ENCODE data around the gene ARID1B.
A peak's percentile ranks its signal among the peaks of the same experiment; 100 is the strongest.
"Not testable (repeated sequence)": the region's sequence is repeated elsewhere in the genome, so short reads cannot be mapped to it uniquely, and the experiment has no call there.

The ARID1B gene

DNA sequence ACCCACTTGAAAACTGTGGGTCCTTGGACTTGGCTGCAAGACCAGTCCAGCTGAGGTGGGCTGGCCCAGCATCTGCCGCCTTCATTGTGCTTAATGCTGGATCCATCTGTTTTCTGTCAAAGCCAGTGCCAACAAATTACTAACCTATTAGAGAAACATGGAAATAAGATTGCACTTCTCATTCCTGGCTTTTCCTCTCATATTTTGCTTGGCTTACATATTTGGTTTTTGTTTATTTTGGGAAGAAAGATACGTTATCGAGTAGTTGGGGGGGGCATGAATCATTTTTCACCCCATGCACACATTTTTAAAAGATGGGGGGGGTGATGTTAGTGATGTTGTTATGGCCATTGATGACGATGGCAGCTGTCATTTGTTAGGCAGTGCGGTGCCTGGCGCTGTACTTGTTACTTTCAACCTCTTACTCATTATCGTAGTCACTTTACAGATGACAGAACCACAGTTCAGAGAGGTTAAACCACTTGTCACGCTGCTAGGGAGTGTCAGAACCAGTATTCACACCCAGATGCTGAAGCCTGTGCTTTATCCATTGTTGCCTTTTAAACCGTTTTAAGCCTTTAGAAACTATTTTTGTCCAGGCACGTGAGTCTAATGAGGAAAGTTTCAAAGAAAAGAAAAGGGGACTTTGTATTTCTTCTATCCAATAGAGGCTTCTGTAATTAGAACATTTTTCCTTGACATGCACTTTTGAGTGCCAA lies 366.2 kb downstream of the ARID1B start:
- Mint-ChIP-seq H3K27ac (peak overlapping the region; percentile 47), H3K4me3 (no peak overlapping the region), H3K36me3 (peaks cover 12 to 37% of the 10 kb centered on the region in 2 donors), H3K27me3 (no peaks in the 10 kb centered on the region), H3K4me1 (no peaks in the 10 kb centered on the region), H3K9me3 (no peaks in the 10 kb centered on the region)
- ATAC-seq (replicated peaks) (no peak), DNase-seq (no peak)

DNA sequence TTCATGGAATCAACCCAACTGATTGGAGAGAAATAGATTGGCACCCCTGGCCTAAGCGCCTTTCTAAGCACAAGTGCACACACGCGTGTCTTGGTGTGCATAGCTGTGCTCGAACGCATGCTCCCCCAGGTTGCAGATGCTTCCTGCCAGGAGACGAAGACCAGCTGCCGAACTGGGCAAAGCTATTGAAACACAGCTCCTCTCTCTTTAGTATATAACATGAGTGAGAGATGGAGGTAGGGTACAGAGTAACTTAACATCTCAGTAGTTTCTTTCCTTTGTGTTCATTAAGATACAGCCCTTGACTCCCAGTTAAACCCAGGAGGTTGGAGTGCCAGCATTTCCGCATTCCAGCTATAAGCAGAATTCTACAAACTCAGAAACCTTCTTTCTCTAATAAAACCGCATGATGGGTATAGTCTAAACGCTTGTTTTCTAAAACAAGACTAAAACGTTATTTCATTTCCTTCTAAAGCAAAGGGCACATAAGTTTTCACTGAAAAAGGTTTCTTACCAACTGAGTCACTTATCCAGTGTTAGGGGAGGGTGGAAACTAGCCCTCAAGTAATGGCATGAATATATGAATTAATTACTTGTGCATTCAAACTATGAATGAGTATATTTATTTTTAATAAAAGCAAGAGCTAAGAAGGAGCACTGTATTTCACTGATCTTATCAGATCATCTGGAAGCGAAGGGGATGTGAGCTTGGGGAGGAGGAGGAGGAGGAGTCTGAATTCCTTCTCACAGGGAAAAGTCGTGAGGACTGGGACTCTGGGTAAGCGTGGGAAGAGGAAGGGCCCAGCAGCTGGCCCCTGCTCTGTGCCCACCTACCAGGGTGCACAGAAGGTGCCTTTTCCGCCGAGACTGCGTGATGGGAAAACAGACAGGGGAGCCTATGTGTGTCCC lies 367.0 kb downstream of the ARID1B start:
- DNase-seq, result no peak
- Mint-ChIP-seq H3K36me3 (peaks cover 18 to 43% of the 10 kb centered on the region in 2 donors), H3K27ac (no peak overlapping the region), H3K9me3 (no peaks in the 10 kb centered on the region), H3K4me3 (no peak overlapping the region), H3K27me3 (no peaks in the 10 kb centered on the region), H3K4me1 (no peaks in the 10 kb centered on the region)
- no peak for ATAC-seq (replicated peaks)

DNA sequence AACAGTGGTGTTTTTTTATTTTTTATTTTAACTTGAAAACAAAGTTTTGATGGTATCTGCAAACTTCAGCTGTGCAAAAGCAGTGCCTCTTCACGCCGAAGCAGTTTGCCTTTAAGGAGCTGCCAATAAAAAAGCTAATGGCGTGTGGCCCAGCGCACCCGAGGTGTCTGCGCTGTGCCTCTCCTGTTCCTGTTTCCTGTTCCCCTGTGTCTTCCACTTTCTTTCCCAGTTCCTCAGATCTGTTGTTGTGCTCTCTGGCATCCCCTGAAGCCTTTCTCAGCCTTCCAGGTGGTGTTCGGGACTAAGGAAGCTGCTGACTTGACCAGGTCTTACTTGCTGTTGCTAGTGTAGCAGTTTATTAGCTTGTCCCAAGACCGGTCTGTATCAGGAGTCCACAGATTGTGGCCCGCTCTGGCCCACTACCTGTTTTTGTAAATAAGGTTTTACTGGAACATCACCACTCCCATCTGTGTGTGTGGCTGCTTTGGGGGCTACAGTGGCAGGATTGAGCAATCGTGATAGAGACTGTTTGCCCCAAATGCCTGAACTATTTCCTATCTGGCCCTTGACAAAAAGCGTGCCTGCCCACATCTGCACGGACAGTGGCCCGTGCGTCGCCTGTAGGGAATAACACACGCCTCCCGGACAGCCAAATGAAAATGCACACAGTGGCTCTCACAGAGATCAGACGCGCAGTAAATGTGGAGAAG lies 367.8 kb downstream of the ARID1B start:
- no peaks in the 10 kb centered on the region for H3K9me3 Mint-ChIP-seq
- no peaks in the 10 kb centered on the region for H3K4me1 Mint-ChIP-seq
- H3K4me3 Mint-ChIP-seq, result no peak overlapping the region
- no peaks in the 10 kb centered on the region for H3K27me3 Mint-ChIP-seq
- no peak overlapping the region for H3K27ac Mint-ChIP-seq
- H3K36me3 Mint-ChIP-seq, result peaks cover 18 to 43% of the 10 kb centered on the region in 2 donors
- ATAC-seq (replicated peaks) (no peak), DNase-seq (no peak)

DNA sequence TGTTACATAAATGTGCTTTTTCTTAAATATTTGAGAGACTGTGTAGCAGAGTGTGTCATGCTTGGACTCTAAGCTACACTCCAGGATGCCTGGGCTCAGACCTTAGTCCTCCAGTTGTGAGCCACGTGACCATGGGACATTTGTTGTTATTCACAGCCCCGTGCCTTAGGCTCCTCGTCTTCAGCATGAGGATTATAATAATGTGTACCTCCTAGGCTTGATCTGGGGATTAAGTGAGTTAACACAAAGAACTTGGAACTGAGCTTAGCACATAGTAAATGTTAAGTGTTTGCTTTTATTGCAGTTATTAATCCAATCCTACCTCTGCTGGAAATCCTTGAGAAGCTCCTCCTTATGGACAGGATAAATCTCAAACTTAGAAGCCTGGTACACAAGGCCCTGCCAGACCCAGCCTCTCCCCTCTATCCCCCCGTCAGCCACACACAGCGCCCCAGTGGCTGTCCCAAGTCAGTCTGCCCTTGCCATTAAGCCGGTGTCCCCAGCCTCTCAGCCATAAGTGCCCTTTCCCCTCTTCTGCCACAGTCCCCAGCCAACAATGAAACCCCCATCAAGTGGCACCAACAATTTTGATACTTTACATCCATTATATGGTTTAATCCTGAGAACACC lies 368.6 kb downstream of the ARID1B start:
- Mint-ChIP-seq H3K9me3 (no peaks in the 10 kb centered on the region), H3K27me3 (no peaks in the 10 kb centered on the region), H3K36me3 (peaks cover 17 to 43% of the 10 kb centered on the region in 2 donors), H3K4me3 (no peak overlapping the region), H3K4me1 (no peaks in the 10 kb centered on the region), H3K27ac (peak overlapping the region; percentile 34)
- ATAC-seq (replicated peaks) (no peak), DNase-seq (no peak)

DNA sequence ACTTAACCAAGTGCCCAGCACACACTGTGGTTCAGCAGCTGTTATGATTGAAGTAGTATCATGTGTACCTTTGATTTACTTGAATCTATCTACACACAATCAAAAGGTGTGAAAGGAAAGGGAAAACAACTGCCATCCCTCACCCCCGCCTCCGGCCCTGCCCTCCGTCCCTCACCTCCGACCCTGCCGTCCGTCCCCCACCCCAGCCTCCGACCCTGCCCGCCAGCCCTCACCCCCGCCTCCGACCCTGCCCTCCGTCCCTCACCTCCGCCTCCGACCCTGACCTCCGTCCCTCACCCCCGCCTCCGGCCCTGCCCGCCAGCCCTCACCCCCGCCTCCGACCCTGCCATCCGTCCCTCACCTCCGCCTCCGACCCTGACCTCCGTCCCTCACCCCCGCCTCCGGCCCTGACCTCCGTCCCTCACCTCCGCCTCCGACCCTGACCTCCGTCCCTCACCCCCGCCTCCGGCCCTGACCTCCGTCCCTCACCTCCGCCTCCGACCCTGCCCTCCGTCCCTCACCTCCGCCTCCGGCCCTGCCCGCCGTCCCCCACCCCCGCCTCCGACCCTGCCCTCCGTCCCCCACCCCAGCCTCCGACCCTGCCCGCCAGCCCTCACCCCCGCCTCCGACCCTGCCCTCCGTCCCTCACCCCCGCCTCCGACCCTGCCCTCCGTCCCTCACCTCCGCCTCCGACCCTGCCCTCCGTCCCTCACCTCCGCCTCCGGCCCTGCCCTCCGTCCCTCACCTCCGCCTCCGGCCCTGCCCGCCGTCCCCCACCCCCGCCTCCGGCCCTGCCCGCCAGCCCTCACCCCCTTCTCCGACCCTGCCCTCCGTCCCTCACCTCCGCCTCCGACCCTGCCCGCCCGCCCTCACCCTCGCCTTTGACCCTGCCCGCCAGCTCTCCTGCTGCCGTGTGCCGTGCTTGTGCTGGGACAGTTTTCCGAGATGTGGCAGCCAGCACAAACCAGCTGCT lies 370.2 kb downstream of the ARID1B start:
- H3K4me3 Mint-ChIP-seq, result not testable (repeated sequence)

GRCh38 chr6:157148391-157149323 lies 371.5 kb downstream of the ARID1B start:
- peaks cover 12 to 40% of the 10 kb centered on the region in 2 donors for H3K36me3 Mint-ChIP-seq
- H3K27me3 Mint-ChIP-seq, result no peaks in the 10 kb centered on the region
- H3K27ac Mint-ChIP-seq, result no peak overlapping the region
- no peaks in the 10 kb centered on the region for H3K4me1 Mint-ChIP-seq
- no peak for ATAC-seq (replicated peaks)
- H3K4me3 Mint-ChIP-seq, result no peak overlapping the region
- DNase-seq, result no peak
- H3K9me3 Mint-ChIP-seq, result no peaks in the 10 kb centered on the region

More for the DNA sequence above, 370.2 kb downstream of the ARID1B start:
- DNase-seq; ATAC-seq (replicated peaks); H3K27me3 Mint-ChIP-seq; H3K4me1 Mint-ChIP-seq; H3K9me3 Mint-ChIP-seq; H3K27ac Mint-ChIP-seq: not testable (repeated sequence)
- H3K36me3 Mint-ChIP-seq, result peaks cover 18 to 43% of the 10 kb centered on the region in 2 donors

DNA sequence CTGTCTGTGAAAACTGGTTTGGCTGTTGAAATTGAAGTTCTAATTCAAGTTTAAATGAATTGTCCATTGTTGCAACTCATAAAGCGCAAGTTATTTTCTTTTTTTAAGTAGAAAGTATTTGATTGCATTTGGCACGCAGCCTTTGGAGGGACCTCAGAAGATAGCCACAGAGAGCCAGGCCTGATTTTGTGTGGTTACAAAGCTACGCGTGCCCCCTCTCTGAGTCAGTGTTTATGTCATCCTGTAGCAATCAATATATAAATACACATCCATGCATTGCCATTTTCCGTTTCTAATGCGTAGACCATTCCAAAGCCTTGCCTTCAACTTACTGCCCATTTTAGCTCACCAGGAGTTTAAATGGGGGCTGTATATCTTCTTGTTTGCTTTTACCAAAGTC lies 372.9 kb downstream of the ARID1B start:
- ATAC-seq (replicated peaks) (no peak), DNase-seq (no peak)
- Mint-ChIP-seq H3K4me1 (no peaks in the 10 kb centered on the region), H3K9me3 (no peaks in the 10 kb centered on the region), H3K36me3 (peaks cover 20 to 49% of the 10 kb centered on the region in 2 donors), H3K4me3 (no peak overlapping the region), H3K27ac (no peak overlapping the region), H3K27me3 (no peaks in the 10 kb centered on the region)

DNA sequence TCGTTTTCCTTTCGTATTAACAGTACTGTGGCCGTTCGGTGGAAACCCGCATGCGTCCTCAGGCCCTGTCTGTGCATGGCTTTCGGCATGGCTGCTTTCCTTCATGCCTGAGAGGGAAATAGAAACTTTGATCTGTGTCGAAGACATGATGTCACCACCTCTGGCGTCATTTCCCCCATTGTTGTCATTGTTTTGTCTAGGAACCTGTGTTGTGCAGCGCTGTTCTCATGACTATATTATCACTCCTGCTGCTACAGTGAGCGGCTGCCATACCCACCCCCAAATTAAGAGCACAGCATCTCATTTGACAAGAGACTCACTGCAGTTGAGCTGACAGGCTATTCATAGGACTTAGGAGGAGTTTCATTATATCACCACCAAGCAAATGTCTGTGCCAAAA lies 373.9 kb downstream of the ARID1B start:
- Mint-ChIP-seq H3K36me3 (peaks cover 26 to 51% of the 10 kb centered on the region in 2 donors), H3K4me1 (no peaks in the 10 kb centered on the region), H3K4me3 (no peak overlapping the region), H3K27ac (no peak overlapping the region), H3K27me3 (no peaks in the 10 kb centered on the region), H3K9me3 (no peaks in the 10 kb centered on the region)
- ATAC-seq (replicated peaks), result no peak
- no peak for DNase-seq

DNA sequence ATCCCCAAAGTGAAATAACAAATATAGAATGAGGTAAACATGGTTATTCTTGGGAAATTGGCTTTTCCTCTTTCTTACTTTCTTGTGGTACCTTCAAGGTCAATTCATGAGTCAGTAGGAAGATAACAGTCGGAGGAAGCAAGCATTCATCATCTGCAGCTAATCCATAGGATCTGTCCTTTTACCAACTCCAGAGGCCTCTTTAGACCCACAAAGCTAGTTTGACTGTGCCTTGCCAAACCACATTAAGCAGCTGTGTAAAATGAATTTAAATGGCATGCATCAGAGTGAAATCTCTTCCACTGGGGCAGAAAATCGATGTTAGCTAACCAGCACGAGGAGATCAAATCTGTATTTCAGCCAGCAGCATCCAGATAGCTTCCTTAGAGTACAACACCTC lies 374.8 kb downstream of the ARID1B start:
- Mint-ChIP-seq H3K4me1 (no peaks in the 10 kb centered on the region), H3K27ac (peak overlapping the region; percentile 20), H3K9me3 (no peaks in the 10 kb centered on the region), H3K4me3 (no peak overlapping the region), H3K27me3 (no peaks in the 10 kb centered on the region), H3K36me3 (peaks cover 25 to 46% of the 10 kb centered on the region in 2 donors)
- ATAC-seq (replicated peaks), result no peak
- DNase-seq, result no peak

DNA sequence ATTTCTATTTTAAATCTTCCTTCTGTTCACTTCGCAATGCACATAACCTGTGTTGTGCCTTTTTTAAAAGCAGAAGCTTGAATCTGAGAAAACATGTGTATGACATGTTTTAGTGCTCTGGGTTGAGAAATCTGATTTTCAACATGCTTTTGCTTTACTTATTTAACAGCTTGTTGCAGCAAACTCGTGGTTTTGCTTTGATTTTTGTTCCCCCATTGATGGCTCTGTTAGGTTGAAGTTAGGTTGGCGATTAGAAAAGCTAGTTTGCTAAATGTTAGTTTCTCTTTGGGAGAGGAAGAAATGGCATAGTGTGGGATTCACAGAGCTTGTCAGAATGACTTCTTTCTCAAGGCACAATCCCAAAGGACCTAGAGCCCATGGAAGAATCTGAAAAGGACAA lies 375.4 kb downstream of the ARID1B start:
- Mint-ChIP-seq H3K9me3 (no peaks in the 10 kb centered on the region), H3K27ac (no peak overlapping the region), H3K4me1 (no peaks in the 10 kb centered on the region), H3K27me3 (no peaks in the 10 kb centered on the region), H3K4me3 (no peak overlapping the region), H3K36me3 (peaks cover 28 to 50% of the 10 kb centered on the region in 2 donors)
- ATAC-seq (replicated peaks) (no peak), DNase-seq (no peak)

DNA sequence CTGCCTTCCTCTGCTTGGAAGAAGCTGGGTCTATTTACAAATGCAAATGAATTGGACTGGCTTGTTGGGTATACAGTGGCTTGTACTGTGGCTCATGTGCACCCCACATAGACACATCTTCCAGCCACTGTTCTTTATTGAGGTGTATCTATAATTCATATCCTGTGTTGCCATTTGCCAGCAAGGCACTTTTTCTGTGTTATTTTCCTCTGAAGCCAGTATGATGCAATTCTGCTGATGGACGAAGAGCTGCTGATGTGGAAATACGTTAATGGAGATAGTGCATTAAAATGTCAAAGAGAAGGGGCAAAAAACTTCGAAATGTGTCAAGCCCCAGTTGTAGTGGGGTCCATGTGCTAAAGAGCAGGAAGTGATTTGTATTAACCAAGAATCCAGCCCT lies 378.6 kb downstream of the ARID1B start:
- no peaks in the 10 kb centered on the region for H3K4me1 Mint-ChIP-seq
- DNase-seq (no peak), ATAC-seq (replicated peaks) (no peak)
- no peaks in the 10 kb centered on the region for H3K9me3 Mint-ChIP-seq
- no peak overlapping the region for H3K27ac Mint-ChIP-seq
- peaks cover 29 to 49% of the 10 kb centered on the region in 2 donors for H3K36me3 Mint-ChIP-seq
- H3K27me3 Mint-ChIP-seq, result no peaks in the 10 kb centered on the region
- H3K4me3 Mint-ChIP-seq, result no peak overlapping the region

DNA sequence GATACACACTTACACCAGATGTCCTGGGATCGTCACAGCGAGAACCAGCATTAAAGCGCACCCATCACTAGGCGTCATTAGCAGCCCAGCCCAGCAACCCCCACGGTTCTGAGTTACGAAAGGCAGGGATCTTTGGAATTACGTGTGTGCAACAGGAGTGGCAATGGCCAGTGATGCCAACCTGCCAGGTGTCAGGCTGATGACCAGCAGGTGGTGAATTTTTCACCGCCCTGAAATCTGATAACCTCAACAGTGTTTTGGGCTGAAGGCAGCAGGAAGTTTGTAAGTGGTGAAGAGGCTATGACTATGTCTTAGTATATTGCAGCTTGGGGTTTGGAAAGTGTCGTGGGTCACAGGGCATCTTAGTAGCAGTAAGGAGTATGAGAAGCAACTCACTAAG lies 380.1 kb downstream of the ARID1B start:
- H3K4me3 Mint-ChIP-seq, result no peak overlapping the region
- H3K4me1 Mint-ChIP-seq, result no peaks in the 10 kb centered on the region
- no peaks in the 10 kb centered on the region for H3K9me3 Mint-ChIP-seq
- ATAC-seq (replicated peaks) (no peak), DNase-seq (no peak)
- H3K27ac Mint-ChIP-seq, result peak overlapping the region; percentile 43
- no peaks in the 10 kb centered on the region for H3K27me3 Mint-ChIP-seq
- H3K36me3 Mint-ChIP-seq, result peaks cover 27 to 48% of the 10 kb centered on the region in 2 donors
